ENCODE measurements around the gene LHFPL4.

LHFPL4 gene

GRCh38 chr3:9450126-9450525 is 103.5 kb downstream of the LHFPL4 start:
- Histone ChIP-seq H3K9me3 (ENCODE audit: low read depth, low read length) (no peaks in the 10 kb centered on the region), H3K36me3 (ENCODE audit: insufficient read depth, low read length) (peaks cover 76% of the 10 kb centered on the region), H3K27ac (no peak overlapping the region), H3K9ac (ENCODE audit: insufficient read length) (no peak overlapping the region), H3K4me3 (no peak overlapping the region)
- no peak for DNase-seq (ENCODE audit: low read depth, low spot score)
- TF ChIP-seq EZH2 (IDR thresholded peaks at IDR 0.05) = no peak
- no peak for TF ChIP-seq FOXP2 (optimal IDR thresholded peaks at IDR 0.05; ENCODE audit: control extremely low read depth, extremely low read length, insufficient read depth)
- TF ChIP-seq POLR2AphosphoS5 (IDR thresholded peaks at IDR 0.05; ENCODE audit: borderline replicate concordance, low read depth, low read length) = no peak

DNA sequence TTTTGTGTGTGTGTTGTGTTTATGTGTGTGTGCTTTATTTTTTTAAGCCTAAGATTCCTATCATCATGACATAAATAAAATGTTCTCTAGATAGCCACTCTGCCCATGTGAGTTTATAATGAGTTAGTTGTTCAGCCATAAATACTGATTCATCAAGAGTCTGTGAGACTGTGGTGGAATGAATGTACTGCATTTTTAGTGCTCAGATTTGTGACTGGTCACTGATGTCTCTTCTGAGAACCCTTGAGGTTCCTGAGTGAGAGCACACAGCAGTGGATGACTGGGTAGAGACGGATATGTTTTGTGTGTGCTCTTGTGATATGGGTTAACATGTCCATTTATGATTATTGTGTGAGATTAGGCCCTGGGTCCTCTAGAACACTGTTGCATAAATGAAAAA is 105.0 kb downstream of the LHFPL4 start:
- H3K4me3 ChIP-seq = no peak overlapping the region
- DNase-seq (ENCODE audit: low read depth, low spot score) = no peak
- H3K9ac ChIP-seq (ENCODE audit: insufficient read length) = no peak overlapping the region
- TF ChIP-seq FOXP2 (optimal IDR thresholded peaks at IDR 0.05; ENCODE audit: control extremely low read depth, extremely low read length, insufficient read depth) (no peak), POLR2AphosphoS5 (IDR thresholded peaks at IDR 0.05; ENCODE audit: borderline replicate concordance, low read depth, low read length) (no peak), EZH2 (IDR thresholded peaks at IDR 0.05) (no peak)
- no peak overlapping the region for H3K27ac ChIP-seq
- no peaks in the 10 kb centered on the region for H3K9me3 ChIP-seq (ENCODE audit: low read depth, low read length)
- peaks cover 80% of the 10 kb centered on the region for H3K36me3 ChIP-seq (ENCODE audit: insufficient read depth, low read length)

Measured in SK-N-MC (cell line).